ENCODE measurements around the gene RAB37.

The RAB37 gene

DNA sequence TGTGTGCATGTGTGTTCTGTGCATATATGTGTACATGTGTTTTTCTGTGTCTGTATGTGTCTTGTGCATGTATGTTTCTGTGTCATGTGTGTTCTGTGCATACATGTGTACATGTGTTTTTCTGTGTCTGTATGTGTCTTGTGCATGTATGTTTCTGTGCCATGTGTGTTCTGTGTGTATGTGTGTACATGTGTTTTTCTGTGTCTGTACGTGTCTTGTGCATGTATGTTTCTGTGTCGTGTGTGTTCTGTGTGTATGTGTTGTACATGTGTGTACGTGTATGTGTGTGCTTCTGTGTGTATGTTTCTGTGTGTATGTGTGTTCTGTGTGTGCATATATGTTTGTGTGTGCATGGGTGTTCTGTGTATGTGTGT is 8.4 kb upstream of the RAB37 start:
- no peak for DNase-seq

DNA sequence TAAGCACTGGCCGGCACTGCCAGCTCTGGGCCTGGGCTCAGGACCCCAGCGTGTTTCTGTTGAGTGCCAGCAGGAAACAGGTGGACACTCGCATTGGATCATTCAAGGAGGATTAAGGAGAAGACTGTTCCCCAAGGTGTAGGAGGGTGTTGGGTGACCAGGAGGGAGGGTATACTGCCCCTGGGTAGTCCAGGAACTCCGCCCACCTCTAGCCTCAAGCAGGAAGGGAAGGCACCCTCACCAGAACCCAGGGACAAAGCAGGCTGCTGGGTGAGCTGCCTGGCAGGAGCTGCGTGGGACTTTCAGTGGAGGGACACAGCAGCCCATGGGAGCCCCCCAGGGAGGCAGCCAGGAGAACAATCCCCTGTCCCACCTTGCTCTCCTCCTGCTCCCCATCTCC is 7.7 kb upstream of the RAB37 start:
- DNase-seq, result no peak

DNA sequence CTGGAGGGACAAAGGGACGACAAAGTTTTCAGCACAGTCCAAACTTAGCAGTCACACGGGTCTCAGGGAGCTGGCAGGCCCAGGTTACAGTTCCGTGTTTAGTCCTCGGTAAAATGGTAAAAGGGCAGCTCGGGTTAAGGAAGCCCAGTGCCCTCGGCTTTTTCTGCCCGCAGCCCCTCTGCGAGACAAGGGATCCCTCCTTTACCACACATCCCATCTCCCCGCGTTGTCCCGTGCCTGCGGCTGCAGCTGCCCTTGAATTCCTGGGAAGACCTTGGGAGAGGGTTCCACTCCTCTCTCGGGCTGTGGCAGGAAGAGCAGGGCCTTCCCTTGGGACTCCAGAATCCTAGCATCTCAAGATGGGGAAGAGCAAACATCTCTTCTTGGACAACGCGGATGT is 7.2 kb upstream of the RAB37 start:
- DNase-seq, result no peak

GRCh38 chr17:74730491-74731346 is 6.3 kb upstream of the RAB37 start:
- no peak for DNase-seq

DNA sequence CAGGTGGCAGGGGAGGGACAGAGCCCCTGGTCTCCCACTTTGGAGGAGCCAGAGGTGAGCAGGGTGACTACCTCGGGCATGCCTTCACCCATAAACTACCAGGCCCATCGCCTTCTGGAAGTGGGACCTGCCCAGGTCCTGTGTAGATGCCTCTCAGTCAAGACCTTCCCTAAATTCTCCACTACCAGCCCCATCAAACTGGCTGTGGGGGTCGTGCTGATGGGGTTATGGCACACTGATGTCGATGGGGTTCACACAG is 5.8 kb upstream of the RAB37 start:
- no peak for DNase-seq

DNA sequence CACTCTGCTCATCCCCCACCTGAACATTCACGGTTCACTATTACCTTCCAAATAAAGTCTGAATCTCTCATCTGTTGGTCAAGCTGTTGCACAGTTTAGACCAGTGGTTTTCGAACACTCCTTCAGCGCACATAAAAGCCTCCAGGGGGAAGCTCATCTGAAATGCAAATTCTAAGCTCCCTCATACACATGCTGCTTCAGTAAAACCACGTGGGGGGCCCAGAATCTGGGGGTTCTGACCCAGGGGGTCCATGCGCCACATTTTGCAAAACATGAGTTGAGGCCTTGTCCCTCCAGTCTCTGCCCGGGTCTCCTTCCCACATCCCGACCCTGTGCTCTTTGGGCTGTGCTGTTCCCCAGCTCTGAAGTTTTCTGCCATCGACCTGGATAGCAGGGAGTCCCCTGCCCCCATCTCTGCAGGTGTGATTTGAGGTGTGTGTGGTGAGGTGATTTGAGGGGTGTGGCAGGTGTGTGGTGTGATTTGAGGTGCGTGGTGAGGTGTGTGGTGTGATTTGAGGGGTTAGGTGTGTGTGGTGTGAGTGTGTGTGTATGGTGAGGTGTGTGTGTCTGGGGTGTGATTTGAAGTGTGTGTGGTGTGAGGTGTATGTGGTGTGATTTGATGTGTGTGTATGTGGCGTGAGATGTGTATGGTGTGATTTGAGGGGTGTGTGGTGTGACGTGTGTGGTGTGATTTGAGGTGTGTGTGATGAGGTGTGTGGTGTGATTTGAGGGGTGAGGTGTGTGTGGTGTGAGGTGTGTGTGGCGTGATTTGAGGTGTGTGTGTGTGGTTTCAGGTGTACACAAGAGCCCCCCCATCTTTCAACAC is 4.8 kb upstream of the RAB37 start:
- no peak for DNase-seq

GRCh38 chr17:74733365-74734122 is 3.5 kb upstream of the RAB37 start:
- DNase-seq, result no peak

GRCh38 chr17:74734256-74734655 is 2.8 kb upstream of the RAB37 start:
- DNase-seq, result no peak

DNA sequence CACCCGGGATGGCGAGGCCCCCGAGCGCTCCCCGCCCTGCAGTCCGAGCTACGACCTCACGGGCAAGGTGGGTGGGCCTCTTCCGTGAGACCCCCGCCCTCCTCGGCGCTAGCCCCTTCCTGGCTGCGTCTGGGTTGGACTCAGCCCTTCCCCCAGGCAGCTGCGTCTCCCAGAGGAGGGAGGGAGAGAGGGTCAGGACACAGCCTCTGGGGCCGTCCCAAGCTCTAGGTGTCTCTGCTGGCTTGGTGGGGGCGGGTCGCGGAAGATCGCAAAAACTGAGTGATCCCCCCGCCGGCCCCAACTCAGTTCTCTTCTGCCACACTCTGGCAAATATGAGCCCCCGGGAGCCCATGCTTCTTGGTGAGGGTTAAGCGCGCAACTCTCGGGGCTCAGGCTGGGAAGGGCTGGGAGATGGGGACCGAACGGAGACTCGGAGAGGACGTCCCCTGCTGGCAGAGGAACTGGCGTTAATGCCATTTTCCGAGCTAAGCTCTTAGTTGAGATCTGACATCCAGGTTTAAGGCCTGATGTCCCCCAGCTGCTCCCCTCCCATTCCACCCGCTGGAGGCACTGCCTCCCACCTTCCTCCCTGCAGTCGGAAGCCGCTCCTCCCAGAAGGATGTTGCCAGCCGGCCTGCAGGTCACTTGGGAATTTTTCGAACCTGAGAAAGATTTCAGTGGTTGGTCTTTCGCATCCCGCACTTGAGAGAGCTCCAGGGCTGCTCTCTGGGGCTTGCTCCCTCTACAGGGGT is 419 bp downstream of the RAB37 start:
- peak in 1 of 3 experiments; percentile 10 for DNase-seq

DNA sequence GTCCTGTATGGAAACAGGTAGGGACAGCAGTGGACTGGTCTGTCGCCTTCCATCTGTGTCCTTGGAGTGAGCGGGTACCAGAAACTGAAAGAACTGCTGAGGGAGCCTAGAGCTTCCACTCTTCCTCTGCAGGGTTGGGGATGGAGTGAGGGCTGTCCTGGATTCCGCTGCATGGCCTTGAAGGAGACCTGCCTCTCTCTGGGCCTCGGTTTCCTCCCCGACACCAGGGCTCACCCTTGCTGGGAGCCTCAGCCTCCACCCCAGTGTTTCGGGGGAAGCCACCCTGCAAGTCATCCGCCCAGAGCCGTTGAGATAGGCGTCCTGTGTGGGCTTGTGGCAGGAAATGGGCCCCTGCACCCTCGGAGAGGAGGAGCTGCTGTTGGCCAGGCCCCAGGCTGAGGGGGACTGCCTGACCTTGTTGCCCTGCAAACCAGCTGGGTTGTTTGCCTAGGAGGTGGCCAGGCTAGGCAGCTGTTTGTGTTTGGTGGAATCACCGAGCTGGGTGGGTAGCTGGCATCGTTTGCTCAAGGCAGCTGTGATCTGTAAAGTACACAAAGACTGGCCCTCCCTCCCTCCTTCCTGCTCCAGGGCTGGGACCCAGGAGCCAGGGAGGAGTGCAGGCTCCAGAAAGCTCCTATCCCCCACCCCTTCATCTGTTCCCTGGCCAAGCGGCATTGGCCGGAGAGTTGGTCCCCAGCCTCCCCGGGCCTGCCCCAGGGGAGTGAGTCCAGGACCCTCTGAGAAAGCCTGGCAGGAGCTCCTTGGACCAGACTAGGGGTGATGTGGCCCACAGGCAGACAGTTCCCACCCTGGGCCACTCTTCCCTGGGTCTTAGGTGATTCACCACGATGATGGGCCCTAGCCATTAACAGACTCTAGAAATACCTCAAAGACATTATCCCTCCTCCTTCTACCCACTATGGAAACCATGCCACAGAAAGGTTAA is 1.3 kb downstream of the RAB37 start:
- DNase-seq, result peak in 1 of 3 experiments; percentile 26

DNA sequence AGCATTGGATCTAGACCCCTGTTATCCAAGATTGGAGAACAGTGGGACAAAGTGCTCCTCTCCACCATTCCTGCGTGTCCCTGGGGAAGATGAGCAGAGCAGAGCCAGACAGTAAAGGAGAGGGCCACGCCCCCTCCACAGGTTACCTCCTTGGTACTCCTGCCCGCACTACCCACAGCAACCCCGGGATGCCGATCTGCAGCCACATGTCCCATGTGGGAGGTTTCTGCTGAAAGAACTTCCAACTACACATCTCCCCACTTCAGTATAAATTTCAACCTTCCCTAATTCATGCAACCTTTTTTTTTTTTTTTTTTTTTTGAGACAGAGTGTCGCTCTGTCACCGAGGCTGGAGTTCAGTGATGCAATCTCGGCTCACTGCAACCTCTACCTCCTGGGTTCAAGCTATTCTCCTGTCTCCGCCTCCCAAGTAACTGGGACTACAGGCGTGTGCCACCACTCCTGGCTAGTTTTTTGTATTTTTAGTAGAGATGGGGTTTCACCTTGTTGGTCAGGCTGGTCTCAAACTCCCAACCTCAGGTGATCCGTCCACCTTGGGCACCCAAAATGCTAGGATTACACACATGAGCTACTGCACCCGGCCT is 2.3 kb downstream of the RAB37 start:
- DNase-seq, result no peak

- no peak for DNase-seq
Measured at GRCh38 chr17:74740173-74740572, 3.1 kb downstream of the RAB37 start.

DNA sequence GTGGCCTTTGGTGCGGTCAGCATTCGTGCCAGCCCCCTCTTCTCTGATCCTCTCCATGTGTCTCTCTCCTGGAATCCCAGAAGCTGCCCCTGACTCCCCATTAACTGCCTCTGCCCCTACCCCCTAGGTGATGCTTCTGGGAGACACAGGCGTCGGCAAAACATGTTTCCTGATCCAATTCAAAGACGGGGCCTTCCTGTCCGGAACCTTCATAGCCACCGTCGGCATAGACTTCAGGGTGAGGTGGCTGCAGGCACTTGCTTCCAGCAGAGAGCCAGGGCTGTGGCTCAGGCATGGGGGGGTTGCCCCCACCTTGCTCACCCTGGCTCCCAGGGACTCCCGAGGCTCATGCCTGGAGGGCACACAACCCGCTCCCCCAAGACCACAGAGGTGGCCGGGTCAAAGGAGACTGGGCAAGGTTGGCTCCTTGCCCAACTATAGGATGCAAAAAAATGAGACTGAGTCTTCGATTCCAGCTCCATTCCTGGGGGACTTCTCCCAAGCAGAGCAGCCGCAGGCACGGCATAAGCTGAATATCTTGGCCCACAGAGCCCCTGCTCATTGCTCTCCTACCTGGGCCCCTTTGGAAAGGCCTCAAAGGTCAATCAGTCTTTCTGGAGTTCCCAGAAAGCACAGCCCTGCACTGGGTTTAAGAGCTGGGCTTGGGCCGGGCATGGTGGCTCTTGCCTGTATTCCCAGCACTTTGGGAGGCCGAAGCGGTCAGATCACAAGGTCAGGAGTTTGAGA is 3.8 kb downstream of the RAB37 start:
- no peak for DNase-seq

DNA sequence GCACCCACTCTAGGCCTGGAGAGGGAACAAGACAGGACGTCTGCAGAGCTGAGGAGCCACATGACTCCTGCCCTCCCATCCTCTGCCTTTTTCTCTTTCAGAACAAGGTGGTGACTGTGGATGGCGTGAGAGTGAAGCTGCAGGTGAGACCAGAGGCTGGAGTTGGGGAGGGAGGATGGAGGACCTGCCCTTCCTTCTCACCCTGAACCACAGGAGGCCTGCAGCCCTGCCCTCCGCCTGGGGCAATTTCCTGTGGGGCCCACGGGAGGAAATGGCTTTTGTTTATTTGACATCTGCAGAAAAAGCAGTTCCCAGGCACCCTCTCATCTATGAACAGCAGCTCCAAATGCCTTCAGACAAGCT is 5.1 kb downstream of the RAB37 start:
- DNase-seq, result peak in 2 of 3 experiments; percentile 65 to 75

DNA sequence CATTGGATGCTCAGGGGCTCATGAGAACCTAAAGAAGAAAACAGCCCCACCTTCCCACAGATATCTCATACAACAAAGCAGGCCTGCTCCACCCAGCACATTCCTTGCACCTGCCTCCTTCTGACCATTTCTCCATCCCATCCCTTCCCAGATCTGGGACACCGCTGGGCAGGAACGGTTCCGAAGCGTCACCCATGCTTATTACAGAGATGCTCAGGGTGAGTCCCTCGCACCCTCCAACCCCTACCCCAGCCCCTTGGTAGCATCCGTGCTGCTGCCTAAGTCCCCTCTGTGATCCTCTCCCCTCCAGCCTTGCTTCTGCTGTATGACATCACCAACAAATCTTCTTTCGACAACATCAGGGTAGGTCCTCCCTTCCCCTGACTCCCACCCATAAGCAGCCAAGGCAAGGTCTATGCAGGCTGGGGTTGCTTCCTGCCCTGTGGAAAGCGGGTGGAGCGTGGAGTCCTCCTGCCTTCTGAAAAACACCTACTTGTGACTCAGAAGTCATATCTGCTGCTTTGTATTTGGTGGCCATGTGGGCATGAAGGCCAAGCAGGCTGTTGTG is 6.0 kb downstream of the RAB37 start:
- no peak for DNase-seq

GRCh38 chr17:74743755-74744154 is 6.7 kb downstream of the RAB37 start:
- DNase-seq, result no peak

DNA sequence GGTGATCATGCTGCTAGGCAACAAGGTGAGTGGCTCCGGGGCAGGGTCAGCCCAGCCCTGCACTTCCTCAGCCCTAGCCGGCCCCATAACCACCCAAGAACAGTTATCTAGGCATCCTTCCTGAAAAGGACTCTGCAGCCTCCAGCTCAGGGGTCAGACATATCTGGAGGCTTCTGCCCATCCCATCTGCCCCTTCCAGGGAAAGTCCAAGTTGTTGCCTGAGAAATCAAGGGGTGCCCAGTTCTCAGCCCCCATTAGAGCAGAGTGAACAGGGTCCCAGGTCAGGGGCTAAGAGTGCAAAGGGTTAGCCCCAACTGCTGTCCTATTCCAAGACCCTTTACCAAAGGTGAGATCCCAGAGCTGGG is 7.3 kb downstream of the RAB37 start:
- peak in 1 of 3 experiments; percentile 45 for DNase-seq

DNA sequence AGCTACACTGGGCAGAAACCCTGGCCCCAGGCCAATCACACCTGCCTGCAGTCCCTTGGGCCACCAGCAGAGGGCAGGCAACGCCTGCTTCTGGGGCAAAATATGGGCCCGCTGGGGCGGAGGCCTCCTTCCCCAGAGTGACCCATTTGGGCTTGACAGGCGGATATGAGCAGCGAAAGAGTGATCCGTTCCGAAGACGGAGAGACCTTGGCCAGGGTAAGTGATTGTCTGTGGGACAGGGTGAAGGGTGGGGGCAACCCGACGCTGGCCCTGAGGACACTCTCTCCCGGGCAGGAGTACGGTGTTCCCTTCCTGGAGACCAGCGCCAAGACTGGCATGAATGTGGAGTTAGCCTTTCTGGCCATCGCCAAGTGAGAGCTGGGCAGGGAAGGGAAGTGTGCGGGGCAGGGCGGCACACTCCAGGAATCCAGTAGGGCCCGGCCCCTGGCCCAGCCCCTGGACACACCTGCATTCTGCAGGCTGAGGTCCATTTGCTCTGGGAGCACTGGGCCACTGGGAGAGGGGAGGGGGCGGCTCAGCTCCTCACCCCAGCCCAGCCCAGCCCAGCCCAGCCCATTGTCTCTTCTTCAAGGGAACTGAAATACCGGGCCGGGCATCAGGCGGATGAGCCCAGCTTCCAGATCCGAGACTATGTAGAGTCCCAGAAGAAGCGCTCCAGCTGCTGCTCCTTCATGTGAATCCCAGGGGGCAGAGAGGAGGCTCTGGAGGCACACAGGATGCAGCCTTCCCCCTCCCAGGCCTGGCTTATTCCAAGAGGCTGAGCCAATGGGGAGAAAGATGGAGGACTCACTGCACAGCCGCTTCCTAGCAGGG is 7.9 kb downstream of the RAB37 start:
- peak; percentile 32 to 72 (median 60) for DNase-seq

GRCh38 chr17:74745548-74746177 is 8.6 kb downstream of the RAB37 start:
- DNase-seq, result no peak

All from NCI-H1417 (cell line).